Kasumi-1 (cell line): ENCODE data around the gene PES1.
"Not testable (repeated sequence)": the region's sequence is repeated elsewhere in the genome, so short reads cannot be mapped to it uniquely, and the experiment has no call there.

Experiments
- DNase-seq, 2 experiments: peaks; one replicate each; lab custom pipeline; 2025; lab: John Stamatoyannopoulos, UW

The PES1 gene

GRCh38 chr22:30555282-30556210 lies 36.2 kb downstream of the PES1 start:
- DNase-seq = no peak

DNA sequence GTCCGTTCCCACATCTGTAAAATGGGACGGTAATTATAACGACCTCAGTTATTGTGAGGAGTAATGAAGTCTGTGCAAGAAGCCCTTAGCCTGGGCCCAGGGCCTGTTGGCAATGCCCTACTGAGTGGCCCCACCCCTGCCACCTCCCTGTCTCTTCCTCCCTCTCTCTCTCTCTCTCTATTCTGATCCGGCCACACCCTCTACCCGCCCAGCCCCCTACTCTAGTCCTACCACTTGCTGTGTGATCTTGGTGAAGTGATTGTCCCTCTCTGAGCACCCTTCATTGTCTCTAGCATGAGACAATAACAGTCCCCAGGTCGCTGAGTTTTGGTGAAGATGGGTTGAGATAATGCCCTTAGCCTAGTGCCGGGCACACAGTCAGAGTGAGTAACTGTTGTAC lies 37.7 kb downstream of the PES1 start:
- no peak for DNase-seq

GRCh38 chr22:30552719-30553118 lies 39.0 kb downstream of the PES1 start:
- no peak for DNase-seq

DNA sequence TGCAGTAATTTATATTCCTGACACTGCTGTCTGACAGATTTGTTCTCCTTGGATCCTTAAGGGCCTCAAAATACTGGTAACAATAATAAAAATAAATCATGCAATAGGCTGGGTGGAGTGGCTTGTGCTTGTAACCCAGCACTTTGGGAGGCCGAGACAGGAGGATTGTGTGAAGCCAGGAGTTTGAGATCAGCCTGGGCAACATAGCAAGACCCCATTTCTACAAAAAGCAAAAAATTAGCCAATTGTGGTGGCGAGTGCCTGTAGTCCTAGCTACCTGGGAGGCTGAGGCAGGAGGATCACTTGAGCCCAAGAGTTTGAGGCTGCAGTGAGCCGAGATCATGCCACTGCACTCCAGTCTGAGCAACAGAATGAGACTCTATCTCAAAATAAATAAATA lies 39.9 kb downstream of the PES1 start:
- DNase-seq = not testable (repeated sequence)

GRCh38 chr22:30547188-30547587 lies 44.5 kb downstream of the PES1 start:
- DNase-seq = no peak

DNA sequence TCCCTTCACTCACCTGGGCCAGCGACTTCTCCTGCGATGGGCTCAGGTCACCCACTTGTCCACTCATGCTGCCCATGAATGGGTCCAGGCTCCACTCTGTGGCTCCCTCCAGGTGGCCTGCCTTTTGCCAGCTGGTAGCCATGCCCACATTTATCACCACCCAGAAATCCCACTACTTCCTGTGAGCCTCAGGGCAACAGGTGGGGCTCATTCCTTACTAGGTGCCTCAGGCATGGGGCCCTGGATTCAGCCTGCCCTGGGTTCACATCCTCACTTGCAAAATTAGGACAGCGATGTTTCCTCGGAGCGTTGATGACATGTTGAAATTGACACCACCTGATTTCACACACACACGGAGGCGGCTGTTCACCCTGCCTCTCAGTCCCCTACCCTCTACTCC lies 45.1 kb downstream of the PES1 start, which contains the start of gene SEC14L6:
Gene SEC14L6, minus strand, starts transcription at position 126 of the 400 bp plus-strand sequence. Its CDS starts 59 bp downstream, at position 67.
- no peak for DNase-seq

DNA sequence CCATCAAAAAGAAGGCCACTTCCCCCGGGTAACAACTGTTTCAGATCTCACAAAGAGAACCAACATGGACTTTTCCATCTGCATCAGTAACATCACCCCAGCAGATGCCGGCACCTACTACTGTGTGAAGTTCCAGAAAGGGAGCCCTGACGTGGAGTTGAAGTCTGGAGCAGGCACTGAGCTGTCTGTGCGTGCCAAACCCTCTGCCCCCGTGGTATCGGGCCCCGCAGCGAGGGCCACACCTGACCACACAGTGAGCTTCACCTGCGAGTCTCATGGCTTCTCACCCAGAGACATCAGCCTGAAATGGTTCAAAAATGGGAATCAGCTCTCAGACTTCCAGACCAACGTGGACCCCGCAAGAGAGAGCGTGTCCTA lies 48.9 kb downstream of the PES1 start:
- no peak for DNase-seq

- DNase-seq = no peak
Measured at GRCh38 chr22:30541961-30542810, 49.5 kb downstream of the PES1 start.

GRCh38 chr22:30541511-30541910 lies 50.2 kb downstream of the PES1 start:
- not testable (repeated sequence) for DNase-seq

DNA sequence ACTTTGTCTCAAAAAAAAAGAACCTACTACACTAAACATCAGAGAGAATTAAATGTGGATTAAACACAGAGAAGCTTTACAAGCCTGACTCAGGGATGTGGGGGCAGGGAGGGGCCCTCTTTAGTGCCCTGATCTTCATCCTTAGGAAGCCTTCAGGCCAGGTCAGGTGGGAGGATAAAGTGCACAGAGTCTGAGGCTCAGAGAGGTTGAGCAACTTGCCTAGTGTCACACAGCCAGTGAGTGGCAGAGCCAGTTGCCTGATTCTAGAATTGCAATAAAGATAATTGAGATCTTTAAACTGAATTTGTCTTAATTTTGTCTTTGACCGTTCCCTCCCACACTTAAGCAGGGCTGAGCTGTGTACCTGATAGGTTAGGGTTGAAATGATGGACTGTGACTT lies 52.3 kb downstream of the PES1 start:
- no peak for DNase-seq

- DNase-seq = no peak
Measured at GRCh38 chr22:30538280-30538679, 53.4 kb downstream of the PES1 start.

GRCh38 chr22:30537083-30537731 lies 54.5 kb downstream of the PES1 start:
- DNase-seq = no peak

- no peak for DNase-seq
Measured at GRCh38 chr22:30535182-30535581, 56.5 kb downstream of the PES1 start.

DNA sequence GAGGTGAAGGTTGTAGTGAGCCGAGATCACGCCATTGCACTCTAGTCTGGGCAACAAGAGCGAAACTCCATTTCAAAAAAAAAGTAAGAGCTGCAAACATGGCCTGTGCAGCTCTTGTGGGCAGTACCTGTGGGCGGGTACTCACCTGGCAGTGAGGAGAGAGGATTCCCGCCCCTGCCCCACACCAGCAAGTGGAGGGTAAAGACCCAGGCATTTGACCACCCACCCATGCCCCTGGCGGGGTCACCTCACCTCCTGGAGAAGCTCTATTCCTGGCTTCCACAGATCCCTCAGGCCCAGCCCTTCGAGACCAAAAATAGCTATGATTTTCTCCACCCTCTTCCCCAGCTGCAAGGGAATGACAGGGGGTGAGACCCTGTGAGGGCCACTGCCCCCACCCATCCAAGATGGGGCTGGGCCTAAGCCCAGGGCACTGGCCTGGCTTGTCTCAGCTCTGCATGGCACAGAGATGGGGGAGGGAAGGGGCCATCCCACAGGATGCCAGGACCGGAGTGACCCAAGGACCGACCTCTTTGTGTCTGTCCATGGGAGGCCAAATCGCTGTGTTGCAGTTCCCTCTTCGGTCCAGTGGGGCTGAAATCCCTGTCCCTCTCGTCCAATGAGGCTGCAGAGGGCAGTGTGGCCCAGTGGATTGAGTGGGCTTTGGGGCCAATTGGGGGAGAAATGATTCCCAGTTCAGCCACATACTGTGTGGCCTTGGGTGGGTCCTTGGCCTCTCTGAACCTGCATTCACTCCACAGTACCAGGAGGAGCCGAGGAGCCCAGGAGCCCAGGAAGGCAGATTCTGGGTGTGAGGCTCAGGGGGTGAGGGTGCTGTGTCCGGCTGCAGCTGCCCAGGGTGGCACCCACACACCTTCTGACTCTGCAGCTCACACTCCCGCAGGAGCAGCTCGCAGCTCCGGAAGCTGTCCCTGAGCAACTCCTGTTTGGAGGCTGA lies 59.8 kb downstream of the PES1 start:
- DNase-seq = no peak

DNA sequence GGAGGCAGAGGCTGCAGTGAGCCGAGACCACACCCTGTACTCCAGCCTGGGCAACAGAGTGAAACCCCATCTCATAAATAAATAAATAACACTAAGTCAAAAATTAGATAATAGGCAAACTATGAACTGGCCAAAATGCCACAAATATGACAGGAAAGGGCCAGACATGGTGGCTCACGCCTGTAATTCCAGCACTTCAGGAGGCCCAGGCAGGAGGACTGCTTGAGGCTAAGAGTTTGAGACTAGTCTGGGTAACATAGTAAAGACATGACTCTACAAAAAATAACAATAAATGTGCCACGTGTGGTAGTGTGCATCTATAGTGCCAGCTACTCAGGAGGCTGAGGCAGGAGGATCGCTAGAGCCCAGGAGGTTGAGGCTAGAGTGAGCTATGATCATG lies 65.1 kb downstream of the PES1 start:
- DNase-seq = no peak
